DOHH2 (cell line): ENCODE measurements around the gene COA3.

ENCODE experiments used
- H3F3A ChIP-seq: fragments of 200-600 bp; sonication (generic), shearing (Covaris generic); 2 replicates; pipeline ENCODE4 v1.6.0; 2016; ENCODE audit warnings: antibody characterized with exemption, mild to moderate bottlenecking; ENCODE audit not compliant: control insufficient read depth, insufficient read depth
- H3K27ac ChIP-seq: fragments of 200-600 bp; sonication (generic); 2 replicates; pipeline ENCODE4 v1.5.1; 2014; ENCODE audit warnings: low read depth, mild to moderate bottlenecking, low read length, moderate library complexity
- H3K27me3 ChIP-seq: fragments of 200-600 bp; sonication (generic); 2 replicates; pipeline ENCODE4 v1.6.1; 2014; ENCODE audit warnings: mild to moderate bottlenecking, low read length, mixed read lengths; ENCODE audit not compliant: control insufficient read depth
- H3K36me3 ChIP-seq: fragments of 200-600 bp; sonication (generic); 2 replicates; pipeline ENCODE4 v1.6.1; 2014; ENCODE audit warnings: mild to moderate bottlenecking, low read length, moderate library complexity, mixed read lengths; ENCODE audit not compliant: control insufficient read depth
- H3K4me1 ChIP-seq: fragments of 200-600 bp; sonication (generic); 2 replicates; pipeline ENCODE4 v1.6.1; 2014; ENCODE audit warnings: mild to moderate bottlenecking, low read length, mixed read lengths; ENCODE audit not compliant: control insufficient read depth
- H3K4me2 ChIP-seq: fragments of 200-600 bp; sonication (generic); 2 replicates; pipeline ENCODE4 v1.6.0; 2014; ENCODE audit warnings: mild to moderate bottlenecking, low read length, moderate library complexity
- H3K4me3 ChIP-seq: fragments of 200-600 bp; sonication (generic); 2 replicates; pipeline ENCODE4 v1.5.1; 2014; ENCODE audit warnings: mild to moderate bottlenecking, low read length, mixed read lengths
- H3K79me2 ChIP-seq: fragments of 200-600 bp; sonication (generic); 2 replicates; pipeline ENCODE4 v1.6.1; 2014; ENCODE audit warnings: mild to moderate bottlenecking, low read length, mixed read lengths; ENCODE audit not compliant: control insufficient read depth
- H3K9me2 ChIP-seq: fragments of 200-600 bp; sonication (generic); replicated peaks from 2 replicates; pipeline ENCODE4 v1.6.1; 2014; ENCODE audit warnings: mild to moderate bottlenecking, low read length, mixed read lengths; ENCODE audit not compliant: control insufficient read depth
- H3K9me3 ChIP-seq: fragments of 200-600 bp; sonication (generic); 2 replicates; pipeline ENCODE4 v1.6.1; 2014; ENCODE audit warnings: antibody characterized with exemption, low read length, mixed read lengths; ENCODE audit not compliant: control insufficient read depth, insufficient read depth
- H4K20me1 ChIP-seq: fragments of 200-600 bp; sonication (generic); 2 replicates; pipeline ENCODE4 v1.6.0; 2014; ENCODE audit warnings: low read depth, mild to moderate bottlenecking, antibody characterized with exemption, low read length, moderate library complexity; ENCODE audit not compliant: control insufficient read depth, insufficient read depth
- EZH2phosphoT487 ChIP-seq: fragments of 200-600 bp; sonication (generic); IDR thresholded peaks from 2 replicates; pipeline ENCODE4 v1.6.1; 2017; ENCODE audit warnings: borderline replicate concordance, mild to moderate bottlenecking, antibody characterized with exemption, low read length, moderate library complexity, mixed read lengths
- TF ChIP-seq, protein P1 (sequence below): fragments of 200-600 bp; sonication (generic); IDR thresholded peaks from one replicate; pipeline ENCODE4 v1.5.1; 2014; ENCODE audit warnings: antibody characterized with exemption, mild to moderate bottlenecking, low read depth, low read length; ENCODE audit not compliant: poor library complexity, severe bottlenecking

Gene COA3

DNA sequence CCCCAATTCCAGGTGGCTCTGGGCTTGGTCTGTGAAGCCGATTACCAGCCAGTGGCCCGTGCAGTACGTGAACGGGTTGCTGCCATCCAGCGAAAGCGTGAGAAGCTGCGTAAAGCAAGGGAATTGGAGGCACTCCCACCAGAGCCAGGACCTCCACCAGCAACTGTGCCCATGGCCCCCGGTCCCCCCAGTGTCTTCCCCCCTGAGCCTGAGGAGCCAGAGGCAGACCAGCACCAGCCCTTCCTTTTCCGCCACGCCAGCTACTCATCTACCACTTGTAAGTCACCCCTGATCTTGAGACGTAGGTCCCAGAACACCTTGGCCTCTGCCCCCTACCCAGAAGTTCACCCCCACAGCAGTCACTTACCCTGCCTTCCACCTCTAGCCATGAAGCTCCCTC lies 11.2 kb downstream of the COA3 start:
- H3F3A ChIP-seq, result no peaks in the 10 kb centered on the region
- no peaks in the 10 kb centered on the region for H3K9me2 ChIP-seq
- no peaks in the 10 kb centered on the region for H3K9me3 ChIP-seq
- H3K36me3 ChIP-seq, result no peaks in the 10 kb centered on the region
- no peaks in the 10 kb centered on the region for H3K79me2 ChIP-seq
- H3K4me3 ChIP-seq, result no peak overlapping the region
- H3K27ac ChIP-seq, result no peak overlapping the region
- H3K4me2 ChIP-seq, result no peak overlapping the region
- no peaks in the 10 kb centered on the region for H4K20me1 ChIP-seq
- H3K27me3 ChIP-seq, result peaks cover 45% of the 10 kb centered on the region
- H3K4me1 ChIP-seq, result no peaks in the 10 kb centered on the region
- TF ChIP-seq, protein P1, sequence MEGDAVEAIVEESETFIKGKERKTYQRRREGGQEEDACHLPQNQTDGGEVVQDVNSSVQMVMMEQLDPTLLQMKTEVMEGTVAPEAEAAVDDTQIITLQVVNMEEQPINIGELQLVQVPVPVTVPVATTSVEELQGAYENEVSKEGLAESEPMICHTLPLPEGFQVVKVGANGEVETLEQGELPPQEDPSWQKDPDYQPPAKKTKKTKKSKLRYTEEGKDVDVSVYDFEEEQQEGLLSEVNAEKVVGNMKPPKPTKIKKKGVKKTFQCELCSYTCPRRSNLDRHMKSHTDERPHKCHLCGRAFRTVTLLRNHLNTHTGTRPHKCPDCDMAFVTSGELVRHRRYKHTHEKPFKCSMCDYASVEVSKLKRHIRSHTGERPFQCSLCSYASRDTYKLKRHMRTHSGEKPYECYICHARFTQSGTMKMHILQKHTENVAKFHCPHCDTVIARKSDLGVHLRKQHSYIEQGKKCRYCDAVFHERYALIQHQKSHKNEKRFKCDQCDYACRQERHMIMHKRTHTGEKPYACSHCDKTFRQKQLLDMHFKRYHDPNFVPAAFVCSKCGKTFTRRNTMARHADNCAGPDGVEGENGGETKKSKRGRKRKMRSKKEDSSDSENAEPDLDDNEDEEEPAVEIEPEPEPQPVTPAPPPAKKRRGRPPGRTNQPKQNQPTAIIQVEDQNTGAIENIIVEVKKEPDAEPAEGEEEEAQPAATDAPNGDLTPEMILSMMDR, result no peak
- no peak for TF ChIP-seq EZH2phosphoT487

DNA sequence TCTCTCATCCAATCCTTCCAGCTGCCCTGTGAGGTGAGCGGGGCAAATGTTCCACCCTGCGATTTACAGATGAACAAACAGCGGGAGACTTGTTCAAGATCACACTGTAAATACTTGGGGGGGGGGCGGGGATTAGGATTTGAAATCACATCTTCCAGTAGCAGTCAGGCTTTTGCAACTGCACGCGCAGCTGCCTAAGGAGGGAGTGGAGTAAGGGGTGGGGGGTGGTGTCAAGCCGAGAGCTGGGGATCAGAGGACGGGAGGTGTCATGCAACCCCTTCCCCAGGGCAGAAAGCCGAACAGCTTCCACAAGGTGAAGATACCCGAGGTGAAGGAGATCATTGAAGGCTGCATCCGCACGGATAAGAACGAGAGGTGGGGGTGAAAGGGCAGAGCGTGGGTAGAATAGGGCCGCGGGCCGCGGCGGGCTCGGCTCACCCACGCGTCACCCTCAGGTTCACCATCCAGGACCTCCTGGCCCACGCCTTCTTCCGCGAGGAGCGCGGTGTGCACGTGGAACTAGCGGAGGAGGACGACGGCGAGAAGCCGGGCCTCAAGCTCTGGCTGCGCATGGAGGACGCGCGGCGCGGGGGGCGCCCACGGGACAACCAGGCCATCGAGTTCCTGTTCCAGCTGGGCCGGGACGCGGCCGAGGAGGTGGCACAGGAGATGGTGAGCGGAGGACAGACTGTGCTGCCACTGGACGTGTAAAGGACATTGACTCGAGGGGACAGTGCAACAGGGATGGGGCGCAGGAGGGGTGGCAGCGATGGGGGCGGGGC lies 13.5 kb downstream of the COA3 start:
- H3K27ac ChIP-seq, result no peak overlapping the region
- no peak overlapping the region for H3K4me2 ChIP-seq
- H3K4me3 ChIP-seq, result no peak overlapping the region
- H3K4me1 ChIP-seq, result no peaks in the 10 kb centered on the region
- no peaks in the 10 kb centered on the region for H3K79me2 ChIP-seq
- TF ChIP-seq, protein P1, result no peak
- no peak for TF ChIP-seq EZH2phosphoT487
- no peaks in the 10 kb centered on the region for H3K9me2 ChIP-seq
- peaks cover 46% of the 10 kb centered on the region for H3K27me3 ChIP-seq
- no peaks in the 10 kb centered on the region for H3F3A ChIP-seq
- no peaks in the 10 kb centered on the region for H3K36me3 ChIP-seq
- H3K9me3 ChIP-seq, result no peaks in the 10 kb centered on the region
- no peaks in the 10 kb centered on the region for H4K20me1 ChIP-seq

DNA sequence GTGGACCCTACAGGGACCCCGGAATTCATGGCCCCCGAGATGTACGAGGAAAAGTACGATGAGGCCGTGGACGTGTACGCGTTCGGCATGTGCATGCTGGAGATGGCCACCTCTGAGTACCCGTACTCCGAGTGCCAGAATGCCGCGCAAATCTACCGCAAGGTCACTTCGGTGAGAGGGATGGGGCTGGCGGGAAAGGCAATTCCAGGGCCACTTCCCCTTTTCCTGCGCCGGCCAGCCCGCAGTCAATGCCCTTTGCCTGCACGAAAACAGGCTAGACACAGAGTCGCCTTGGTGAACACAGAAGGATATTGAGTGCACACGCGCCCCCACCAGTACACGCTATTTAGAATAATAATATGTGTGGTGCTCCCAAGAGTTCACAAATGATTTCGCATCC lies 14.1 kb downstream of the COA3 start:
- peaks cover 46% of the 10 kb centered on the region for H3K27me3 ChIP-seq

More for the DNA sequence above, 14.1 kb downstream of the COA3 start:
- H3K9me2 ChIP-seq, result no peaks in the 10 kb centered on the region
- H4K20me1 ChIP-seq, result no peaks in the 10 kb centered on the region
- no peak overlapping the region for H3K27ac ChIP-seq
- TF ChIP-seq, protein P1, result no peak
- TF ChIP-seq EZH2phosphoT487, result no peak
- H3K36me3 ChIP-seq, result peaks cover 4% of the 10 kb centered on the region
- no peaks in the 10 kb centered on the region for H3K9me3 ChIP-seq
- no peak overlapping the region for H3K4me3 ChIP-seq
- no peaks in the 10 kb centered on the region; the same call in 1 of the 2 replicates for H3F3A ChIP-seq
- H3K79me2 ChIP-seq, result no peaks in the 10 kb centered on the region
- H3K4me2 ChIP-seq, result no peak overlapping the region
- H3K4me1 ChIP-seq, result no peaks in the 10 kb centered on the region
